T-helper 17 cell (primary cell): Measurements from ENCODE around the gene NDUFC1. TPM values are rescaled to one million over a fixed set of nuclear protein-coding genes. Genes with fewer than 3 reads are reported as not detected.
"Not testable (repeated sequence)": the region's sequence is repeated elsewhere in the genome, so short reads cannot be mapped to it uniquely, and the experiment has no call there.

Source experiments
- ATAC-seq: fragments of 150-1000 bp; cut with Tn5 transposase; 2 replicates; pipeline ENCODE4 v1.10.0; 2021; ENCODE audit warnings: mild to moderate bottlenecking, moderate library complexity
- DNase-seq, 3 donors: peaks; one replicate each; pipeline versions ENCODE4 v3.0.0 to v3.0.0-alpha.2; 2020 to 2021
- H3K9me3 ChIP-seq: one replicate; pipeline ENCODE4 v1.7.0; 2013; ENCODE audit warnings: low read length, mild to moderate bottlenecking; ENCODE audit not compliant: control insufficient read depth, poor library complexity, severe bottlenecking
- H3K27ac Mint-ChIP-seq: one replicate; pipeline ENCODE4 v1.8.0; 2022; ENCODE audit warnings: mild to moderate bottlenecking, moderate library complexity, mixed read lengths
- H3K27me3 Mint-ChIP-seq: one replicate; pipeline ENCODE4 v1.8.0; 2022; ENCODE audit warnings: mixed read lengths
- H3K36me3 Mint-ChIP-seq: one replicate; pipeline ENCODE4 v1.8.0; 2022; ENCODE audit warnings: low read depth, mixed read lengths
- H3K4me1 Mint-ChIP-seq: one replicate; pipeline ENCODE4 v1.8.0; 2022; ENCODE audit warnings: mild to moderate bottlenecking, mixed read lengths
- H3K4me3 Mint-ChIP-seq: one replicate; pipeline ENCODE4 v1.8.0; 2022; ENCODE audit warnings: mild to moderate bottlenecking, moderate library complexity, mixed read lengths
- total RNA-seq, 4 donors: library from RNA in 2 of 4; stranded (reverse) in 2 of 4; gene quantifications; one replicate each; pipeline ENCODE4 v1.2.3 and lab custom pipeline; 2022 to 2026

NDUFC1 gene
- total RNA-seq, 2 donors from 2014 or later: 15.5 to 17.0 TPM

- DNase-seq: no peak
- no peaks in the 10 kb centered on the region for H3K27me3 Mint-ChIP-seq
- peak overlapping the region; percentile 96 for H3K27ac Mint-ChIP-seq
Measured at GRCh38 chr4:139314047-139314800, 11.9 kb upstream of the NDUFC1 start.

GRCh38 chr4:139313414-139313813, 11.1 kb upstream of the NDUFC1 start:
- not testable (repeated sequence) for DNase-seq, ATAC-seq, H3K9me3 ChIP-seq, H3K36me3 Mint-ChIP-seq, H3K27me3 Mint-ChIP-seq, H3K4me3 Mint-ChIP-seq
- Mint-ChIP-seq H3K27ac (peak overlapping the region; percentile 96), H3K4me1 (peaks cover 47% of the 10 kb centered on the region)

More at GRCh38 chr4:139314047-139314800, 11.9 kb upstream of the NDUFC1 start:
- peaks cover 47% of the 10 kb centered on the region for H3K4me1 Mint-ChIP-seq
- peak; percentile 88 for ATAC-seq
- H3K9me3 ChIP-seq: no peaks in the 10 kb centered on the region
- H3K4me3 Mint-ChIP-seq: peak overlapping the region; percentile 69
- H3K36me3 Mint-ChIP-seq: no peaks in the 10 kb centered on the region

GRCh38 chr4:139312552-139313332, 10.5 kb upstream of the NDUFC1 start:
- Mint-ChIP-seq H3K4me1 (peaks cover 47% of the 10 kb centered on the region), H3K36me3 (no peaks in the 10 kb centered on the region), H3K27ac (peak overlapping the region; percentile 96), H3K27me3 (no peaks in the 10 kb centered on the region), H3K4me3 (no peak overlapping the region)
- no peak for ATAC-seq
- H3K9me3 ChIP-seq: no peaks in the 10 kb centered on the region
- no peak for DNase-seq

- Mint-ChIP-seq H3K27ac (peak overlapping the region; percentile 96), H3K36me3 (no peaks in the 10 kb centered on the region), H3K27me3 (no peaks in the 10 kb centered on the region), H3K4me3 (no peak overlapping the region), H3K4me1 (peaks cover 46% of the 10 kb centered on the region)
- H3K9me3 ChIP-seq: no peaks in the 10 kb centered on the region
- ATAC-seq (no peak), DNase-seq (no peak)
Measured at GRCh38 chr4:139311909-139312308, 9.6 kb upstream of the NDUFC1 start.

GRCh38 chr4:139304920-139305319, 2.6 kb upstream of the NDUFC1 start:
- DNase-seq: no peak
- Mint-ChIP-seq H3K4me3 (no peak overlapping the region), H3K27ac (no peak overlapping the region), H3K36me3 (peaks cover 3% of the 10 kb centered on the region), H3K4me1 (peaks cover 38% of the 10 kb centered on the region), H3K27me3 (no peaks in the 10 kb centered on the region)
- no peaks in the 10 kb centered on the region for H3K9me3 ChIP-seq
- no peak for ATAC-seq

- H3K4me3 Mint-ChIP-seq: peak within 1 kb of the TSS; percentile 100
- peak; percentile 95 to 97 (median 95) for DNase-seq
- peaks cover 26% of the 10 kb centered on the region for H3K4me1 Mint-ChIP-seq
- H3K27ac Mint-ChIP-seq: peak within 1 kb of the TSS; percentile 99
- H3K27me3 Mint-ChIP-seq: no peaks in the 10 kb centered on the region
- no peaks in the 10 kb centered on the region for H3K9me3 ChIP-seq
- peak; percentile 92 for ATAC-seq
- H3K36me3 Mint-ChIP-seq: peaks cover 3% of the 10 kb centered on the region
Measured at GRCh38 chr4:139301113-139301820, 1.0 kb downstream of the NDUFC1 start, which contains the start of gene NAA15. Gene NAA15 (plus strand): TSS chr4:139301505. CDS start chr4:139301778, 273 bp downstream.

GRCh38 chr4:139300431-139301112, 1.7 kb downstream of the NDUFC1 start:
- DNase-seq (no peak), ATAC-seq (peak; percentile 4)
- peaks cover 3% of the 10 kb centered on the region for H3K36me3 Mint-ChIP-seq
- H3K9me3 ChIP-seq: no peaks in the 10 kb centered on the region
- H3K27me3 Mint-ChIP-seq: no peaks in the 10 kb centered on the region
- peak overlapping the region; percentile 100 for H3K4me3 Mint-ChIP-seq
- H3K27ac Mint-ChIP-seq: peak overlapping the region; percentile 99
- peaks cover 33% of the 10 kb centered on the region for H3K4me1 Mint-ChIP-seq

- ATAC-seq (no peak), DNase-seq (no peak)
- peaks cover 5% of the 10 kb centered on the region for H3K36me3 Mint-ChIP-seq
- H3K4me3 Mint-ChIP-seq: no peak overlapping the region
- H3K27ac Mint-ChIP-seq: peak overlapping the region; percentile 99
- no peaks in the 10 kb centered on the region for H3K27me3 Mint-ChIP-seq
- H3K9me3 ChIP-seq: no peaks in the 10 kb centered on the region
- H3K4me1 Mint-ChIP-seq: peaks cover 29% of the 10 kb centered on the region
Measured at GRCh38 chr4:139299536-139299935, 2.7 kb downstream of the NDUFC1 start.

GRCh38 chr4:139297001-139297410, 5.3 kb downstream of the NDUFC1 start:
- no peak overlapping the region for H3K4me3 Mint-ChIP-seq
- no peak overlapping the region for H3K27ac Mint-ChIP-seq
- H3K27me3 Mint-ChIP-seq: no peaks in the 10 kb centered on the region
- peaks cover 5% of the 10 kb centered on the region for H3K36me3 Mint-ChIP-seq
- DNase-seq: no peak
- no peaks in the 10 kb centered on the region for H3K9me3 ChIP-seq
- peaks cover 25% of the 10 kb centered on the region for H3K4me1 Mint-ChIP-seq
- ATAC-seq: no peak

- Mint-ChIP-seq H3K27ac (peak overlapping the region; percentile 99), H3K27me3 (no peaks in the 10 kb centered on the region), H3K4me3 (peak overlapping the region; percentile 96), H3K36me3 (peaks cover 2% of the 10 kb centered on the region), H3K4me1 (peaks cover 19% of the 10 kb centered on the region)
- no peaks in the 10 kb centered on the region for H3K9me3 ChIP-seq
- DNase-seq (no peak), ATAC-seq (no peak)
Measured at GRCh38 chr4:139295942-139296299, 6.4 kb downstream of the NDUFC1 start.

GRCh38 chr4:139295206-139295941, 6.9 kb downstream of the NDUFC1 start:
- Mint-ChIP-seq H3K36me3 (peaks cover 2% of the 10 kb centered on the region), H3K27me3 (no peaks in the 10 kb centered on the region), H3K4me3 (peak overlapping the region; percentile 96), H3K27ac (peak overlapping the region; percentile 99), H3K4me1 (peaks cover 14% of the 10 kb centered on the region)
- DNase-seq: peak; percentile 90 to 100 (median 99)
- ATAC-seq: peak; percentile 97
- no peaks in the 10 kb centered on the region for H3K9me3 ChIP-seq

- Mint-ChIP-seq H3K4me1 (no peaks in the 10 kb centered on the region), H3K27ac (no peak overlapping the region), H3K4me3 (no peak overlapping the region), H3K27me3 (peaks cover under 1% of the 10 kb centered on the region), H3K36me3 (no peaks in the 10 kb centered on the region)
- ATAC-seq: no peak
- no peak for DNase-seq
- H3K9me3 ChIP-seq: no peaks in the 10 kb centered on the region
Measured at GRCh38 chr4:139286186-139286698, 16.0 kb downstream of the NDUFC1 start.
